A375 (cell line): ENCODE results near the gene CTXN3. TPM values are rescaled to one million over a fixed set of nuclear protein-coding genes. Genes with fewer than 3 reads are reported as not detected.

Experiments
- total RNA-seq: library from RNA; depleted of rRNA; stranded (reverse); fragments of >200 nt; shearing (Covaris generic); gene quantifications from 2 replicates; pipeline ENCODE4 v1.2.3, GENCODE V29; 2014; rRNA removed

CTXN3 gene
- not detected in 2 replicates for total RNA-seq

GRCh38 chr5:127649018-127649439, at the start of gene CTXN3:
TSS of gene CTXN3 (plus strand) at chr5:127649082. CDS start at chr5:127657522, 8,440 bp downstream.

DNA sequence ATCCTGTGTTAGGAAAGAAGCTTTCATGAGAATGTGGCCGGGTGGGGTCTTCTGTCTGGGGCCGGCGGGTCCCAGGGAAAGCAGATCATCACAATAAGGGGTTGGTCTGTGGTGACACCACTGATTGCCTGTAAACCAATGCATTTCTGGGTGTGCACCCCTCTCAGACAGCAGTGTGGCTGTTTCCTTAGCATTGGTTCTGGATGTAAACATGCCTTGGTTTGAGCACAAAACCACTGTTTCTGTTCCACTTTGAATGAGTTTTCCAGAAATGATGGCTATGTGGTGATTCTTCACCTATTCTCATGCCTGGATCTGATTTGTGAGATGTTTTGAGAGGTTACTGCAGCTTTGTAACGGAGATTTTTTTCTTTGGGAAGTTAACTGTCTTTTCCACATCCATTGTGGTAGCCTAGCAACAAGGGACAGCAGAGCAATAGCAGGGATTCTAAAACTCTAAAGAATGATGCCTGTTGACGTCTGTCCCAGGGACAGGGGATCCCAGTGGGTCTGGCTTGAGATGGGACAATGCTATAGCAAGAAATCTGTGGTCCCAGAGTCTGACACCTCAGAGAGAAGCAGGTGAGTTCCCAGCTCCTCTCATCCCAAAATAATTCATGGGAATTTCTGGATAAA, 54.2 kb downstream of the CTXN3 start, which contains the start of gene CCDC192:
TSS of gene CCDC192 (plus strand) at position 466 of the 636 bp plus-strand sequence. CDS start at position 521, 55 bp downstream.

Other genes with a start within 250 kb of the CTXN3 start
- gene PRRC1, start 131.4 kb upstream of the CTXN3 start, total RNA-seq: 28.9 and 29.7 TPM in 2 replicates
- 0.27 TPM in 1 of 2 replicates, not detected in the other for gene CCDC192, start 54.3 kb downstream of the CTXN3 start, total RNA-seq